Measurements from ENCODE around the gene BRD3. TPM values are rescaled to one million over a fixed set of nuclear protein-coding genes. Genes with fewer than 3 reads are reported as not detected.

BRD3 gene
- total and polyA plus RNA-seq, 3 donors from 2014 or later, result 30.2 to 64.5 (median 44.3) TPM

DNA sequence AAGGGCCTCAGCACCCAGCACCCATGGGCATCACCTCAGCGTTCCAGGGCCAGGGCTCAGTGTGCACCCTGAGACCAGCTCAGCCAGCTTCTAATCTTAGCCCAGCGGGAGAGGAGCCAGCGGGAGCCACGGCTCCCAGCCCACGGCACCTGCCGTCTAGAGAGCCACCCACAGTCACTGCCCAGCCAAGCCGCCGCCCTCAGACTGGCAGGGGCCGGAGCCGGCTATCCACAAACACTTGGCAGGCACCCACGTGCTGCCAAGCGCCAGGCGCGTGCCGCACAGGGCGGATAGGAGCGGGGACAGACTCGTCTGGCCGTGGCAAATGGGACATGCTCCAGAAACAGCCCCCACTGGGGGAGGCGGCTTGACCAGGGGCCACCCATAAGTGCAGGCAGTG, 18.6 kb downstream of the BRD3 start:
- intact Hi-C loops (cut with DNase I; ENCODE audit: low total_unique reads), result no loop called here
- Histone ChIP-seq H3K36me3 (ENCODE audit: low read depth, missing control alignments) (no peaks in the 10 kb centered on the region), H3K9me3 (no peaks in the 10 kb centered on the region)

DNA sequence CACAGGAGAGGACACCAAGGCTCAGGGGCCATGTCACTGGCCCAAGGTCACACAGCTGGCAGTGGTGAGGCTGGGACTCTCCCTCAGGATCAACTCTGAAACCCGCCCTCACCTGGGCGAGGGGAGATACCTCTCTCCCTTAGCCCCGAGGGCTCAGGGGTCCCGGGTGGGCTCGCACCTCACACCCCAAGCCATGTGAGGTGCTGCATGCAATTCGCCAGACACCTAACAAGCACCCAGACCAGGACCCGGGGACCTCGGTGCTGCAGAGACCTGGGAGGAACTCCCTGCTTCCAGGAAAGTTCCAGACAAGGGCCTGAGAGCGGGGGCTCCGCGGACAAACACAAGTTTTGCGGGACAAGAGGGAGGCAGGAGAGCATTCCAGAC, 19.3 kb downstream of the BRD3 start:
- Histone ChIP-seq H3K27ac (no peak overlapping the region), H3K9me3 (no peaks in the 10 kb centered on the region), H3K36me3 (ENCODE audit: low read depth, missing control alignments) (no peaks in the 10 kb centered on the region), H3K4me1 (peaks cover 6% of the 10 kb centered on the region), H3K4me3 (no peak overlapping the region), H3K27me3 (no peaks in the 10 kb centered on the region)
- DNase-seq, result no peak
- TF ChIP-seq, protein P1, sequence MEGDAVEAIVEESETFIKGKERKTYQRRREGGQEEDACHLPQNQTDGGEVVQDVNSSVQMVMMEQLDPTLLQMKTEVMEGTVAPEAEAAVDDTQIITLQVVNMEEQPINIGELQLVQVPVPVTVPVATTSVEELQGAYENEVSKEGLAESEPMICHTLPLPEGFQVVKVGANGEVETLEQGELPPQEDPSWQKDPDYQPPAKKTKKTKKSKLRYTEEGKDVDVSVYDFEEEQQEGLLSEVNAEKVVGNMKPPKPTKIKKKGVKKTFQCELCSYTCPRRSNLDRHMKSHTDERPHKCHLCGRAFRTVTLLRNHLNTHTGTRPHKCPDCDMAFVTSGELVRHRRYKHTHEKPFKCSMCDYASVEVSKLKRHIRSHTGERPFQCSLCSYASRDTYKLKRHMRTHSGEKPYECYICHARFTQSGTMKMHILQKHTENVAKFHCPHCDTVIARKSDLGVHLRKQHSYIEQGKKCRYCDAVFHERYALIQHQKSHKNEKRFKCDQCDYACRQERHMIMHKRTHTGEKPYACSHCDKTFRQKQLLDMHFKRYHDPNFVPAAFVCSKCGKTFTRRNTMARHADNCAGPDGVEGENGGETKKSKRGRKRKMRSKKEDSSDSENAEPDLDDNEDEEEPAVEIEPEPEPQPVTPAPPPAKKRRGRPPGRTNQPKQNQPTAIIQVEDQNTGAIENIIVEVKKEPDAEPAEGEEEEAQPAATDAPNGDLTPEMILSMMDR (IDR thresholded peaks at IDR 0.05), result no peak
- no peak for TF ChIP-seq POLR2A (IDR thresholded peaks at IDR 0.05)
- intact Hi-C loops (cut with DNase I; ENCODE audit: low total_unique reads), result no loop called here
- WGBS, 2 donors, result 79 to 90% methylated on average over 6 to 12 of the region's 12 CpGs

More for the DNA sequence above, 18.6 kb downstream of the BRD3 start:
- peaks cover 8% of the 10 kb centered on the region for H3K4me1 ChIP-seq
- H3K27me3 ChIP-seq, result no peaks in the 10 kb centered on the region
- no peak overlapping the region for H3K4me3 ChIP-seq
- WGBS, 2 donors, result 76 to 78% methylated on average over 7 to 20 of the region's 20 CpGs
- no peak overlapping the region for H3K27ac ChIP-seq
- DNase-seq, result peak; percentile 65
- TF ChIP-seq, protein P1 (IDR thresholded peaks at IDR 0.05), result no peak
- no peak for TF ChIP-seq POLR2A (IDR thresholded peaks at IDR 0.05)

DNA sequence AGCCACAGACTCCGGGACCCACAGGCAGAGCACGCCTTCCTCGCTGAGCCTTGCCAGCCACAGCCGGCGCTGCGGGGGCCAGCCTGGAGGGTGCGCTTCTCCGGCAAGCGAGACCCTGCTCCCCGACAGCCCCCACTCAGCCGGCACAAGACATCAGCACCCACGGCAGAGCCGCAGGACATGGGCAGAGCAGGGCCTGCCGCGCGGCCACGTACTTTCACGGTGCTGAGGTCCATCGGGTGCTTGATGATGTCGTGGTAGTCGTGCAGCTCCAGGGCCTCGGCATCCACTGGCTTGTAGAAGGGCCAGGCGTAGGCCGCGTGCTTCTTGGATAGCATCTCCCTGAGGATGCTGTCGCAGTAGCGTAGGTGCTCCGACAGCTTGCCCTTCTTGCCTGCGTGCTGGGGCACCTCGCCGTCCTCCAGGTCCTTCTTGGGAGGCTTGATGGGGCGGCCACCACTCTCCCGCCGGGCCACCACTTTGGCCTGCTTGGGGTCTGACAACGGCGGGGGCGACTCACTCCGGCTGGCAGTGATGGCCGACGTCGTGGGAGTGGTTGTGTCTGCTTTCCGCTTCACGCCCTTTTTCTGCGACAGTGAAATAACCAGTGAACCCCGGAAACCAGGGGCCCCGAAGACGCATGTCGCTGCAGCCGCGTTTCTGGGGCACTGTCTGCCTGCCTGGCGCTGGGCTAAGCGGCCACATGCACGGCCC, 19.8 kb downstream of the BRD3 start:
- H3K27me3 ChIP-seq, result no peaks in the 10 kb centered on the region
- no peaks in the 10 kb centered on the region for H3K9me3 ChIP-seq
- 94 to 96% methylated on average over 31 to 53 of the region's 53 CpGs for WGBS, 2 donors
- H3K4me1 ChIP-seq, result peaks cover 9% of the 10 kb centered on the region
- no peak for DNase-seq
- intact Hi-C loops (cut with DNase I; ENCODE audit: low total_unique reads), result no loop called here
- TF ChIP-seq, protein P1 (IDR thresholded peaks at IDR 0.05), result no peak
- TF ChIP-seq POLR2A (IDR thresholded peaks at IDR 0.05), result no peak
- H3K4me3 ChIP-seq, result no peak overlapping the region
- no peak overlapping the region for H3K27ac ChIP-seq
- H3K36me3 ChIP-seq (ENCODE audit: low read depth, missing control alignments), result no peaks in the 10 kb centered on the region

DNA sequence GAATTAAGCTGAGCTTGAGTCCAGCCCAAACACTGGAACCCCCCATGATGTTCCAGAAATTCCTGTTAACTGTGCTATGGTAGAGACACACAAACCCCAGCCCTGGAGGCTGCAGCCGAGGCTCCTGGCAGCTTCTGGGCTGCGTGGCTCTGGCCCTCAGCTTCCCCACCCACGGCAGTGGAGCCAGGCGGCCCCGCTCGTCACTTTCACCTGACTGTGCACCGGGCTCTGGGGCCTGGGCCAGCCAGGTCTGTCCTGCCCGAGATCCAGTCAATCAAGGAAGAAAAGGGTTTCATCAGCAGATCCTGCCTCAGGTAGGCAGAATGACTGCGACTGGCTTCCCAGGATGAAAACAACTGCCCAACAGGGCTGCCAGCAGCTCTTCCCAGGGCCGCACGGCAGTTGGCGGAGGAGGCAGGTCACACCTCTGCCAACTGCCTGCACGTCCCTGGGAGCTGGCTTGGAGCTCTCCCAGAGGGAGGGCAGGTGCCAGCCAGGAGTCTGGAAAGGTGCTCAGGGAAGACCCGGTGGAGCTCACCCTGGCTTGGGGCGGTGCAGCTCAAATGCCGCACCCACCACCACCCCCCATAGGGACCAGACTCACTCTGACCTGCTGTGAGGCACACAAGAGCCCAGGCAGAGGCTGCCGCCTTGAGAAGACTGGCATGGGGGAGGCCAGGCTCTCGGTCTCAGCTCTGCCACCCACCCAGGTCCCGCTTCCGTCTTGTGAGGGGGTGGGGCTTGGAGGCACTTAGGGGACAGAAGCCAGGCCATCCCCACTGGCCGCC, 20.7 kb downstream of the BRD3 start:
- 89 to 90% methylated on average over 15 to 21 of the region's 21 CpGs for WGBS, 2 donors
- no peak overlapping the region for H3K27ac ChIP-seq

More for the DNA sequence above, 20.7 kb downstream of the BRD3 start:
- DNase-seq, result no peak
- TF ChIP-seq, protein P1 (IDR thresholded peaks at IDR 0.05), result no peak
- TF ChIP-seq POLR2A (IDR thresholded peaks at IDR 0.05), result no peak
- no peaks in the 10 kb centered on the region for H3K27me3 ChIP-seq
- peaks cover 9% of the 10 kb centered on the region for H3K4me1 ChIP-seq
- no peak overlapping the region for H3K4me3 ChIP-seq
- H3K9me3 ChIP-seq, result no peaks in the 10 kb centered on the region
- intact Hi-C loops (cut with DNase I; ENCODE audit: low total_unique reads), result no loop called here
- no peaks in the 10 kb centered on the region for H3K36me3 ChIP-seq (ENCODE audit: low read depth, missing control alignments)

Measured in testis (tissue), 3 donors.